ENCODE measurements around the gene CARS1. TPM values are rescaled to one million over a fixed set of nuclear protein-coding genes. Genes with fewer than 3 reads are reported as not detected.

Gene CARS1
- total RNA-seq, 1 donor from 2014 or later: 47.6 TPM

- Mint-ChIP-seq H3K4me1 (ENCODE audit: unreplicated experiment) (no peaks in the 10 kb centered on the region), H3K27me3 (ENCODE audit: unreplicated experiment) (peaks cover 4% of the 10 kb centered on the region), H3K9me3 (ENCODE audit: unreplicated experiment) (no peaks in the 10 kb centered on the region), H3K27ac (ENCODE audit: unreplicated experiment) (no peak overlapping the region), H3K36me3 (ENCODE audit: low read depth, unreplicated experiment) (peaks cover 23% of the 10 kb centered on the region), H3K4me3 (ENCODE audit: unreplicated experiment) (no peak overlapping the region)
- DNase-seq (ENCODE audit: low spot score): no peak
- no peak for TF ChIP-seq CTCF (IDR thresholded peaks at IDR 0.05; ENCODE audit: unreplicated experiment)
Measured at GRCh38 chr11:3016861-3017260, 40.4 kb downstream of the CARS1 start.

- Mint-ChIP-seq H3K9me3 (ENCODE audit: unreplicated experiment) (no peaks in the 10 kb centered on the region), H3K4me3 (ENCODE audit: unreplicated experiment) (no peak overlapping the region), H3K27me3 (ENCODE audit: unreplicated experiment) (peaks cover 4% of the 10 kb centered on the region), H3K36me3 (ENCODE audit: low read depth, unreplicated experiment) (peaks cover 23% of the 10 kb centered on the region), H3K27ac (ENCODE audit: unreplicated experiment) (no peak overlapping the region), H3K4me1 (ENCODE audit: unreplicated experiment) (no peaks in the 10 kb centered on the region)
- no peak for TF ChIP-seq CTCF (IDR thresholded peaks at IDR 0.05; ENCODE audit: unreplicated experiment)
- DNase-seq (ENCODE audit: low spot score): no peak
Measured at GRCh38 chr11:3015796-3016195, 41.4 kb downstream of the CARS1 start.

GRCh38 chr11:3014943-3015342 lies 42.3 kb downstream of the CARS1 start:
- Mint-ChIP-seq H3K4me3 (ENCODE audit: unreplicated experiment) (no peak overlapping the region), H3K9me3 (ENCODE audit: unreplicated experiment) (no peaks in the 10 kb centered on the region), H3K36me3 (ENCODE audit: low read depth, unreplicated experiment) (peaks cover 21% of the 10 kb centered on the region), H3K27ac (ENCODE audit: unreplicated experiment) (no peak overlapping the region), H3K4me1 (ENCODE audit: unreplicated experiment) (no peaks in the 10 kb centered on the region), H3K27me3 (ENCODE audit: unreplicated experiment) (peaks cover 4% of the 10 kb centered on the region)
- no peak for TF ChIP-seq CTCF (IDR thresholded peaks at IDR 0.05; ENCODE audit: unreplicated experiment)
- DNase-seq (ENCODE audit: low spot score): no peak

- H3K27ac Mint-ChIP-seq (ENCODE audit: unreplicated experiment): no peak overlapping the region
- peaks cover 25% of the 10 kb centered on the region for H3K36me3 Mint-ChIP-seq (ENCODE audit: low read depth, unreplicated experiment)
- H3K9me3 Mint-ChIP-seq (ENCODE audit: unreplicated experiment): no peaks in the 10 kb centered on the region
- DNase-seq (ENCODE audit: low spot score): no peak
- no peak for TF ChIP-seq CTCF (IDR thresholded peaks at IDR 0.05; ENCODE audit: unreplicated experiment)
- no peak overlapping the region for H3K4me3 Mint-ChIP-seq (ENCODE audit: unreplicated experiment)
- no peaks in the 10 kb centered on the region for H3K4me1 Mint-ChIP-seq (ENCODE audit: unreplicated experiment)
- peaks cover 6% of the 10 kb centered on the region for H3K27me3 Mint-ChIP-seq (ENCODE audit: unreplicated experiment)
Measured at GRCh38 chr11:3014057-3014938, 42.9 kb downstream of the CARS1 start.
